K562 (cell line): Measurements from ENCODE around the gene LAMB1. TPM values are rescaled to one million over a fixed set of nuclear protein-coding genes. Genes with fewer than 3 reads are reported as not detected.

ENCODE experiments used
- ATAC-seq: fragments of 200-7000 bp; cut with Tn5 transposase; 3 replicates; pipeline ENCODE4 v1.9.1; 2020; ENCODE audit warnings: moderate library complexity
- BruUV-seq: library from RNA; stranded (reverse); fragments of 400-500 nt; replicated peaks from 2 replicates; lab custom pipeline; 2021; lab: Mats Ljungman, UMichigan
- CTCF ChIA-PET: fragments of 300-600 bp; formaldehyde crosslinking; extraction: SDS; loops from one replicate; lab custom pipeline; 2021; ENCODE audit warnings: low intra/inter-chr PET ratio; lab: Yijun Ruan, JAX
- POLR2A ChIA-PET: fragments of 300-600, 350-650 bp; sonication (Branson Sonifier 250); formaldehyde crosslinking; extraction: SDS; loops from one replicate; lab custom pipeline; 2021; ENCODE audit warnings: antibody characterized with exemption, inconsistent platforms; lab: Yijun Ruan, JAX
- DNase-seq, 4 experiments: peaks; one replicate each; pipeline versions ENCODE4 v3.0.0 to v3.0.0-alpha.2; 2011 to 2018; ENCODE audit warnings: low spot score in 3 of 4, mixed read lengths in 3 of 4; ENCODE audit errors: extremely low read depth in 1 of 4
- FAIRE-seq: peaks from 2 replicates; lab custom pipeline; 2011; peaks lifted over from hg19 to GRCh38; lab: Jason Lieb, UNC
- H2AFZ ChIP-seq: 2 replicates; pipeline ENCODE4 v1.6.0; 2011; ENCODE audit warnings: low read depth, low read length, control low read depth, inconsistent platforms
- H3K27ac ChIP-seq: fragments of 200-600 bp; 3 replicates; pipeline ENCODE4 v1.8.0; 2011; ENCODE audit warnings: low read depth, mild to moderate bottlenecking, control low read depth, inconsistent platforms, low read length, moderate library complexity, mixed read lengths; ENCODE audit errors: extremely low read depth
- H3K27me3 ChIP-seq, 2 experiments: fragments of 300-600 bp in 1 of 2; 2 replicates in 1 of 2; 3 replicates in 1 of 2; pipeline versions ENCODE4 v1.6.0 to v1.8.0; 2011; ENCODE audit warnings: inconsistent platforms in 2 of 2, low read length in 2 of 2, mild to moderate bottlenecking in 1 of 2, mixed read lengths in 1 of 2, moderate library complexity in 1 of 2; ENCODE audit not compliant: control insufficient read depth in 2 of 2, insufficient read depth in 2 of 2
- H3K36me3 ChIP-seq: fragments of 300-600 bp; 3 replicates; pipeline ENCODE4 v1.8.0; 2011; ENCODE audit warnings: mild to moderate bottlenecking, low read length, inconsistent platforms; ENCODE audit not compliant: control insufficient read depth, insufficient read depth
- H3K4me1 ChIP-seq, 2 experiments: fragments of 200-600 bp in 1 of 2; replicated peaks in 1 of 2; 2 replicates in 1 of 2; 3 replicates in 1 of 2; pipeline versions ENCODE4 v1.5.1 to v1.8.0; 2011; ENCODE audit warnings: inconsistent platforms in 2 of 2, low read length in 2 of 2, mild to moderate bottlenecking in 1 of 2, mixed read lengths in 1 of 2, moderate library complexity in 1 of 2; ENCODE audit not compliant: control insufficient read depth in 2 of 2, insufficient read depth in 2 of 2
- H3K4me2 ChIP-seq: 2 replicates; pipeline ENCODE4 v1.6.1; 2011; ENCODE audit warnings: low read length, control low read depth, inconsistent platforms, mixed read lengths; ENCODE audit not compliant: insufficient read depth
- H3K4me3 ChIP-seq: fragments of 200-600 bp; sonication (generic), shearing (Covaris generic); 2 replicates; pipeline ENCODE4 v1.5.1; 2016; ENCODE audit warnings: control low read depth, inconsistent platforms
- H3K79me2 ChIP-seq: fragments of 200-600 bp; 3 replicates; pipeline ENCODE4 v1.8.0; 2011; ENCODE audit warnings: low read length, inconsistent platforms; ENCODE audit not compliant: control insufficient read depth, insufficient read depth
- H3K9ac ChIP-seq, 2 experiments: 2 replicates each; pipeline versions ENCODE4 v1.6.0 to v1.6.1; 2011; ENCODE audit warnings: low read depth in 2 of 2, low read length in 2 of 2, control low read depth in 1 of 2, inconsistent platforms in 1 of 2, mild to moderate bottlenecking in 1 of 2, mixed read lengths in 1 of 2; ENCODE audit not compliant: insufficient read depth in 1 of 2
- H3K9me1 ChIP-seq: one replicate; pipeline ENCODE4 v1.6.0; 2011; ENCODE audit warnings: inconsistent platforms, mild to moderate bottlenecking, low read length, moderate library complexity; ENCODE audit not compliant: control insufficient read depth, insufficient read depth
- H3K9me3 ChIP-seq: replicated peaks from 2 replicates; pipeline ENCODE4 v1.5.1; 2011; ENCODE audit warnings: low read depth, low read length, inconsistent platforms; ENCODE audit not compliant: control insufficient read depth, insufficient read depth
- H4K20me1 ChIP-seq: replicated peaks from 2 replicates; pipeline ENCODE4 v1.6.1; 2011; ENCODE audit warnings: low read length, inconsistent platforms, mixed read lengths; ENCODE audit not compliant: control insufficient read depth, insufficient read depth
- CC2D1A ChIP-seq: fragments of 450-650 bp; IDR thresholded peaks from 2 replicates; pipeline ENCODE4 v1.6.1; 2017; ENCODE audit warnings: mild to moderate bottlenecking
- DDX20 ChIP-seq: fragments of 450-650 bp; IDR thresholded peaks from 2 replicates; pipeline ENCODE4 v1.6.1; 2016; ENCODE audit warnings: missing genetic modification characterization, low read depth, mild to moderate bottlenecking, missing compliant biosample characterization, moderate library complexity
- EP300 ChIP-seq: IDR thresholded peaks from 2 replicates; pipeline ENCODE4 v1.6.1; 2012; ENCODE audit warnings: low read length, improper control_type of control experiment
- GATAD2B ChIP-seq: fragments of 450-650 bp; IDR thresholded peaks from 2 replicates; pipeline ENCODE4 v1.6.1; 2017; ENCODE audit warnings: mild to moderate bottlenecking, borderline replicate concordance
- JUND ChIP-seq, 2 experiments: IDR thresholded peaks; 2 replicates in 1 of 2; 3 replicates in 1 of 2; pipeline ENCODE4 v1.6.1; 2011; ENCODE audit warnings: borderline replicate concordance in 2 of 2, low read depth in 2 of 2, low read length in 2 of 2, improper control_type of control experiment in 1 of 2, missing biosample characterization in 1 of 2, missing genetic modification characterization in 1 of 2, missing genetic modification reagents in 1 of 2
- MEF2A ChIP-seq: IDR thresholded peaks from 2 replicates; pipeline ENCODE4 v1.6.1; 2011; ENCODE audit warnings: low read depth, mild to moderate bottlenecking, low read length, moderate library complexity; ENCODE audit not compliant: control insufficient read depth
- MXD1 ChIP-seq: fragments of 250-450 bp; sonication (Bioruptor Pico); IDR thresholded peaks from 2 replicates; pipeline ENCODE4 v1.8.0; 2021; ENCODE audit warnings: borderline replicate concordance, mild to moderate bottlenecking, moderate library complexity; ENCODE audit not compliant: poor library complexity, severe bottlenecking
- RB1 ChIP-seq: fragments of 450-650 bp; IDR thresholded peaks from 2 replicates; pipeline ENCODE4 v1.6.1; 2017; ENCODE audit warnings: low read depth, mild to moderate bottlenecking
- SP1 ChIP-seq: sonication (generic); formaldehyde crosslinking; IDR thresholded peaks from 2 replicates; pipeline ENCODE4 v1.8.1; 2022; ENCODE audit warnings: mild to moderate bottlenecking, missing genetic modification reagents
- TEAD4 ChIP-seq, 2 experiments: sonication (generic) in 1 of 2; formaldehyde crosslinking in 1 of 2; IDR thresholded peaks; 2 replicates each; pipeline versions ENCODE4 v1.6.1 to v1.8.0; 2012 to 2022; ENCODE audit warnings: borderline replicate concordance in 1 of 2, inconsistent platforms in 1 of 2, low read length in 1 of 2, mild to moderate bottlenecking in 1 of 2, missing genetic modification reagents in 1 of 2
- ZNF311 ChIP-seq: fragments of 250-450 bp; sonication (Bioruptor Pico); IDR thresholded peaks from 2 replicates; pipeline ENCODE4 v1.4.0; 2020; ENCODE audit warnings: mild to moderate bottlenecking, moderate library complexity
- ZNF717 ChIP-seq: fragments of 250-450 bp; sonication (Bioruptor Pico); IDR thresholded peaks from 2 replicates; pipeline ENCODE4 v1.5.0; 2021
- WGBS: fragments of 100-300 bp; shearing (Covaris generic); methylation state at CpG from one replicate; pipeline ENCODE4 v1.1.6; 2016; ENCODE audit warnings: low coverage, mixed read lengths; ENCODE audit not compliant: insufficient coverage; ENCODE audit errors: missing lambda C conversion rate; 5-methylcytosine and 5-hydroxymethylcytosine counted together
- in situ Hi-C: fragments of 300-500 bp; cut with MboI; formaldehyde crosslinking; loops from 4 replicates; pipeline ENCODE4 v1.15.0; 2018; ENCODE audit warnings: inconsistent platforms, mixed read lengths
- intact Hi-C: fragments of 100-400 bp; cut with micrococcal nuclease; formaldehyde crosslinking; loops from 2 replicates; pipeline ENCODE4 v1.14.2; 2022
- polyA plus RNA-seq, 8 experiments: library from polyadenylated mRNA; depleted of rRNA in 4 of 8; stranded (reverse) in 5 of 8; unstranded in 3 of 8; fragments of >200 nt; fragmentation: Nextera tagmentation in 2 of 8; fragmentation: Illumina TruSeq in 1 of 8; extraction: Ambion mirVana in 2 of 8; extraction: Trizol in 1 of 8; gene quantifications; 2 replicates each; pipeline versions ENCODE4 v1.2.1 to v1.2.3, GENCODE V29; 2011 to 2014; ENCODE audit warnings: inconsistent platforms in 1 of 8, missing spikeins in 1 of 8
- total RNA-seq, 7 experiments: library from RNA; depleted of rRNA in 6 of 7; stranded (reverse); fragments of >200 nt in 6 of 7; fragmentation: Illumina TruSeq in 2 of 7; extraction: Trizol in 2 of 7; gene quantifications; 2 replicates each; pipeline versions ENCODE4 v1.2.1 to v1.2.3, GENCODE V29; 2011 to 2021; ENCODE audit warnings: low replicate concordance in 1 of 7

The LAMB1 gene
- total and polyA plus RNA-seq, 9 of the 15 experiments (the other 6 are each of a cell fraction or from before 2014, with no cell fraction given) = 6.0 to 17.7 (median 12.3) TPM

GRCh38 chr7:107874605-107875446 lies 128.1 kb downstream of the LAMB1 start:
- H3K36me3 ChIP-seq = no peaks in the 10 kb centered on the region
- H4K20me1 ChIP-seq = no peaks in the 10 kb centered on the region
- POLR2A ChIA-PET = interaction anchor here (0.6 to 1.2 kb wide), 6 partner anchors 15 to 1043 kb away, joined by 3 to 9 read pairs (median 3); partner anchors contain the start of gene CBLL1
- FAIRE-seq (peak; percentile 90), ATAC-seq (peak; percentile 90), DNase-seq (peak; percentile 74 to 84 (median 78))
- H3K27me3 ChIP-seq = no peaks in the 10 kb centered on the region
- no peak overlapping the region for H2AFZ ChIP-seq
- in situ Hi-C loops = loop anchor here (5.0 to 10.0 kb wide), 3 partner anchors 130 to 688 kb away; partner anchors contain the start of gene CBLL1
- no peak overlapping the region for H3K9ac ChIP-seq
- H3K27ac ChIP-seq = no peak overlapping the region
- no TSS peak for BruUV-seq
- no peak overlapping the region for H3K4me3 ChIP-seq
- intact Hi-C loops = loop anchor here (1.0 to 10.0 kb wide), 7 partner anchors 98 to 1080 kb away; partner anchors contain the start of gene BCAP29
- 18% methylated on average over 6 of the region's 6 CpGs for WGBS
- CTCF ChIA-PET = interaction anchor here (0.7 to 3.0 kb wide), 8 partner anchors 83 to 928 kb away, joined by 3 to 14 read pairs (median 3); partner anchors contain the start of gene CBLL1
- no peaks in the 10 kb centered on the region for H3K4me1 ChIP-seq
- no peaks in the 10 kb centered on the region for H3K9me3 ChIP-seq
- no peaks in the 10 kb centered on the region for H3K9me1 ChIP-seq
- no peak overlapping the region for H3K4me2 ChIP-seq
- H3K79me2 ChIP-seq = no peaks in the 10 kb centered on the region
- TF ChIP-seq EP300 = 0 out of 2 replicates have a peak, but pooled peaks have one; percentile 28
- no peak for TF ChIP-seq MXD1 (CRISPR knock-in tag)
- no peak for TF ChIP-seq ZNF311 (CRISPR knock-in tag)
- peak; percentile 87 for TF ChIP-seq CC2D1A
- TF ChIP-seq GATAD2B = no peak; the same call in 1 of the 2 replicates
- peak; percentile 50; the same call in 1 of the 2 replicates for TF ChIP-seq JUND (IDR thresholded peaks at IDR 0.05; ENCODE audit: borderline replicate concordance, low read depth, low read length)
- peak; percentile 12; the same call in 1 of the 3 replicates for TF ChIP-seq JUND (tag; IDR thresholded peaks at IDR 0.05; ENCODE audit: borderline replicate concordance, low read depth, low read length)
- peak; percentile 51; the same call in 1 of the 2 replicates for TF ChIP-seq TEAD4 (IDR thresholded peaks at IDR 0.05; ENCODE audit: low read length)
- no peak for TF ChIP-seq TEAD4 (CRISPR knock-in tag; IDR thresholded peaks at IDR 0.05; ENCODE audit: borderline replicate concordance)
- TF ChIP-seq DDX20 (tag) = no peak
- 0 out of 2 replicates have a peak, but pooled peaks have one; percentile 44 for TF ChIP-seq MEF2A
- no peak for TF ChIP-seq ZNF717 (CRISPR knock-in tag)
- TF ChIP-seq SP1 = 0 out of 2 replicates have a peak, but pooled peaks have one; percentile 33
- TF ChIP-seq RB1 = 0 out of 2 replicates have a peak, but pooled peaks have one; percentile 14
